Islet of Langerhans (tissue), 1 donor: ENCODE data around the gene VPS26B.
A peak's percentile ranks its signal among the peaks of the same experiment; 100 is the strongest.
"Not testable (repeated sequence)": the region's sequence is repeated elsewhere in the genome, so short reads cannot be mapped to it uniquely, and the experiment has no call there.

Source experiments
- FAIRE-seq: peaks from one replicate; lab custom pipeline; 2011; peaks lifted over from hg19 to GRCh38; lab: Jason Lieb, UNC

The VPS26B gene

DNA sequence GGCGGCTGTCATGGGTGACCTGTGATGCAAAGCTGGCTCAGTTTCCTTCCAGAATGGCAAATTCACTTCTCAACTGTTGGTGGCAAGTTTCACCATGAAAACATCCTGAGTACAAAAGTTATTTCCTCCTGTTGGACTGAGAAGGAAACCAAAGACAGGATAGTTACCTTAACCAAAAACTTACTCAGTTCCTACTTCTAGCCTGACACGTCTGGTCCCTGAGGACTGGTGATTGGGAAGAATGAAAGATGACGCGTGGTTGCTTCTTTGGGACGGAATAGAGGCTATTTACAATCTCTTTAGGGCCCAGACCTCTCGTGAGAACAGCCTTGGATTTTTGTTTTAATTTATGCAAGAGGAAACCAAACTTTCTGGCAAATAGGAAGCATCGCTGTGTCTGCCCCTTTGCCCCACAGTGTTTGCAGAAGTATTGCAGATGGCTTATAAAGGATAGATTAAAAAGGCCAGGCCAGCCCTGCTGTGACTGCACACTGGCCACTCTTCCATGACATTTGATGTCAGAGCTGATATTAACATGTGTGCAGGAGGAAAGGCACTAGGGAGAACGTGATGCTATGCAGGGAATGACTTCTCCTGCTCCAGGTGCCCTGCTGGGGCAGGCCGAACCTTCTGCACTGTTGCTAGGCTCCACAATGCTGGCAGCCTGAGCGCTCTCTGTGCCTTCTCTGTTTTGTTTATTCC, 7.6 kb downstream of the VPS26B start:
- FAIRE-seq, result no peak

DNA sequence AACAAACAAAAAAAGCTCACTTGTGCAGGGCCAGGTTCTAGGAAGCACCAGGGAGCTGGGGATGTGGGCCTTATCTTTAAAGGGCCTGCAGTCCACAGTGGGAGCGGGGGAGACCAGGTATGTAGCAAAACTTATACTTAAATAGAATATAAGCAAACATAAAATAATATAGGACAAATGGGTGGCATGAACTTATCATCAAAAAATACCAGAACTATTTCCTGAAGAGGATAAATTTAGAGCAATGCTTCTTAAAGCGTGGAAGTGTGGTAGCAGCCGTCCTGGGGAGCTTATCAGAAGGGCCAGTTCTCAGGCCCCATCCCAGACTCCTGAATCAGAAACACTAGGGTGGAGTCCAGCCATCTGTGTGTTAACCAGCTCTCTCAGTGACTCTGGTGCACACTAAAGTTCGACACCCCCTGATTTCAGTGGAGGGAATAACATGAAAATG, 9.3 kb downstream of the VPS26B start:
- no peak for FAIRE-seq

DNA sequence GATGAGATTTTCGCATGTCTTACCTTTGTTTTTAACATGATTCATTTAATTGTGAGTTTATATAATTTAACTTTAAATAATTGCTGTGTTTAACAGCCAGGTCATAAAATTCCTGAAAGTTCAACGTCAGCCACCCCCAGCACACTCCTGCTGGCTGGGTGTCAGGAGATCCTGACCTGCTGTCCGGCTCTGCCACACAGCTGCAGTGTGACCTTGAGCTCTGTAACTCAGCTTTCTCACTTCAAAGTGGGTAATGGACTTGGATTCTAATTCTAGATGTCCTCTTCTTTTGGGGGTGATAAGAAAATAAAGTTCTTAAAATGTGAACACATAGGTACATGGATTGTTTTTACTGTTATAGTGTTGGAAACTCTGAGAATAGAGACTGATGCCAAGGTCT, 10.9 kb downstream of the VPS26B start:
- FAIRE-seq, result no peak

DNA sequence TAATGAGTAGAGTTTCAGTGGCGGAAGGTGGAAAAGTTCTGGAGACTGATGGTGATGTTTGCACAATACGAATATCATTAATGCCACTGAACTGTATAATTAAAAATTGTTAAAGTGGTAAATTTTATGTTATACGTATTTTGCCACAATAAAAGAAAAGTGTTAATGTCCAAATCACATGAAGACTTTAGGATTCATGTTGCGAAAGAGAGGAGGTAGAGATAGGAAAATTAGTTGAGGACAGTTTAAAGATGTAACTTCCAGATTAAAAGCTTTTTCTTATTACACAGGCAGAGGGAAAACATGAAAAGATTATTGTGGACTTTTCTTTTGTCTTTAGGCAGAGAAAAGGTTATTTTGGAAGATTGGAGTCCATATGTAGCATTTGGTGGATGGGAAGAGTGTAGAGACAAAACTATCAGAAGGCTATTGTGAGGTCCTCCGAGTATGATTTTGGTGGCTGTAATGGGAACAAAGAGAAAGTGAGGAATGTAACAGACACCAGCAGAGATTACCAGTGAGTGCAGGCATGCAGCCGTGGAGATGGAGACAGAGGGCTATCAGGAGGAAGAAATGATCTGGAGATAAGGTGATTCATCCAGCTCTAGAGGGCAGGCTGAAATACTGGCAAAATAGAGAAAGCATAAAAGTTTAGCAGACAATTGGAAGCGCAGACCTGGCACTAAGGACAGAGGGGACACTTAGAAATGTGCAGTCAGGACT, 12.5 kb downstream of the VPS26B start:
- FAIRE-seq, result no peak

DNA sequence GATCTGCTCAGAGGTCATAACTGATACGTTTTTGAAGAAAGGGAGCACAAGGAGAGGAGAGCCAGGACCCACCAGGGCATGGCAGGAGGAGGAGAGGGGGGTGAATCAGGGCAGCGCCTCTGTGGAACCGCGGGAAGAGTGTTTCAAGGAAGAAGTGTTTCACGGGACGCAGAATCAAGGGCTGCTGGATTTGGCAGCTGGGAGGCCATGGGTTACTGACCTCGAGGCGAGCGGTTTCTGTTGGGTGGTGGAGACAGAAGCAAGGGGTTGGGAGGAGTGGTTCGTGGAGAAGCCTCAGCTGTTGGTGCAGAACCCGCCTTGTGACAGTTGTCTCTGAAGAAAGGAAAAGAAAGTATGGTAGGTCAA, 13.1 kb downstream of the VPS26B start:
- no peak for FAIRE-seq

DNA sequence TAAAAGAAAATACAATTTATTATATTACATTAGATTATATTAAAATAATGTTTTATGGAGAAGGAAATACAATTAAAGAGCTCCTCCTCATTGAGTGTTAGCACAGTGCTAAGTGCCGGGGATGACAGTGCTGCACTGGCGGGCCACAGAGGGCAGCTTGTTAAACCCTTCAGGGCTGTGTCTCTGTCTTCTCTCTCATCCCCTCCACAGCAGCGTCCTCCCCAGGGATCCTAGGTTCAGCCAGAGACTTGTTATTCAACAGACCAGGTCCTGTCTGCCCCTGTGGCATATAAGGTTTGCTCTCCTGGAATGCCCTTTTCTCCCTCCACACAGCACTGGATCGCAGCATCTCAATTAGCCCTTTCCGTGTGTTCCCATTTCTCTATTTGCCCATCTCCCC, 14.5 kb downstream of the VPS26B start:
- FAIRE-seq, result no peak

DNA sequence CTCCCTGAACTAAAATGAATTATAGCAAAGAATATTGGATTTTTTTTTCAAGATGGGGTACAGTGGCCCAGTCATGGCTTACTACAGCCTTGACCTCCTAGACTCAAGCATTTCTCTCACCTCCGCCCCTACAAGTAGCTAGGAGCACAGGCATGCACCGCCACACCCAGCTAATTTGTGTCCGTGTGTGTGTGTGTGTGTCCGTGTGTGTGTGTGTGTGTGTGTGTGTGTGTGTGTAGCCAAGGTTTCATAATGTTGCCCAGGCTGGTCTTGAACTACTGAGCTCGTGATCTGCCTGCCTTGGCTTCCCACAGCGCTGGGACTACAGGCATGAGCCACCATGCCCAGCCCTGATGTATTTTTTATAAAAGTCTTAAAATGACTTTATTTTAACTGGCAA, 16.1 kb downstream of the VPS26B start:
- no peak for FAIRE-seq

DNA sequence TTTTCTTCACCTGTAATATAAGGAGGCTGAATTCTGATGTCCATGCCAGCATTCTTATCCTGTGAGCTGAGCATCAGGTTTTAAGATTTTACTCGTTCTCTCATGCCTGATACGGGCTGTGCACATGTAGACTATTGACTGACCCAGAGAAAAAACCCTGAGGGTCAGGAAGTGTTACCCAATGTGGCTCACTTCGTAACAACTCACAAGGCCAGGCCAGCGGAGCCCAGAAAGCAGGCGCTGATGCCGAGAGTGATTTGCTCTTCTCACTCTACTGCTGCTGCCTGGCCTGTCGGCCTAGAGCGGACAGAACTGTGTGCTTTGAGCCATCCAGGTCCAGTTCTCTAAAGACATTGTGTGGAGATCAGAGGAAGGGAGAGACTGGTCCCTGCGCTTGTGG, 17.9 kb downstream of the VPS26B start:
- FAIRE-seq, result no peak

DNA sequence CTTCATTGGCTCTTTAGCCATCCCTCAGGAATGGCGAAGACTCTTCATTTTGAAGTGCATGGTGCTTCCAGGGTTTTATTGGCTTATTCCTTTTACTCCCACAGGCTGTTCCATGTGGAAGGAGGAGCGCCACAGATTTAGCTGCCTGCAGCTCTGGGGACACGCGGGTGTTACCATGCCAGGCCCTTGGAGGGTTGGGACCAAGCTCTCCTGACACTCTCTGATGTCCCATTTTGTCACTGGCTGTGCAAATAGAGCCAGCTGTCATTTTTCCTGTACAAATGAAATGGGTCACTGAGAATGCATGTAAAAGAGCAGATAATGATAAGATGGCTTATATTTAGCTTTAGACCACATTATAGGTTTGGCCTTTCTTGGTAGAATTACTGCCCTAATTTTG, 19.4 kb downstream of the VPS26B start:
- FAIRE-seq, result peak; percentile 90

DNA sequence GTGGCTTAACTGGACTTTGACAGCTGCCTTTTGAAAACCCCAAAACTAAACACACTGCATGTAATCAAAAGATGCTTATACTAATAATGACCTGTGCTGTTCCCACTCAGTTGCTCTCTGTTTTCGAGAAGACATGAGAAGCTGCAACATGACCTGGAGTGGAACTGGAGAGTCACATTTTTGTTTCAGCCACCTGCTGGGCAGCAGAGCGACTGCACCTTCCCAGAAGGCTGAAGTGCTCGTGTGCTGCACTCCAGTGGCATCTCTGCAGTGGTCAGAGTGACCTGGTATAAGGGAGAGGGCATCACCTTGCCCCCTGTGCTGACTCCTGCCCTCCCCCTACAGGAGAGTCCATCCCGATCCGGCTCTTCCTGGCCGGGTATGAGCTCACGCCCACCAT, 20.1 kb downstream of the VPS26B start:
- peak; percentile 65 for FAIRE-seq

DNA sequence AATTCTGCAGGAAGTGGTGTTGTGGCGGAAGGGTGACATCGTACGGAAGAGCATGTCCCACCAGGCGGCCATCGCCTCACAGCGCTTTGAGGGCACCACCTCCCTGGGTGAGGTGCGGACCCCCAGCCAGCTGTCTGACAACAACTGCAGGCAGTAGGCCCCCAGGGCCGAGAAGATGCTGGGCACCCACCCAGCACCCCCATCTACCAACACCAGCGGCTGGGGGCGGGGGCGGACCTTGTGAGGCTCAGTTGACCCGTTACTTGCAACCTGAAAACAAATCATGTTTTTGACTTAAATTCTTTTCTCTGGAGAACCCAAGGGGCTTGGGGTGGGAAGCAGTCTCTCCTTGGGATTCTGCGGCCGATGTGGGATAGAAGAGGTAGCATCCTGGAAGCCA, 21.0 kb downstream of the VPS26B start:
- no peak for FAIRE-seq

DNA sequence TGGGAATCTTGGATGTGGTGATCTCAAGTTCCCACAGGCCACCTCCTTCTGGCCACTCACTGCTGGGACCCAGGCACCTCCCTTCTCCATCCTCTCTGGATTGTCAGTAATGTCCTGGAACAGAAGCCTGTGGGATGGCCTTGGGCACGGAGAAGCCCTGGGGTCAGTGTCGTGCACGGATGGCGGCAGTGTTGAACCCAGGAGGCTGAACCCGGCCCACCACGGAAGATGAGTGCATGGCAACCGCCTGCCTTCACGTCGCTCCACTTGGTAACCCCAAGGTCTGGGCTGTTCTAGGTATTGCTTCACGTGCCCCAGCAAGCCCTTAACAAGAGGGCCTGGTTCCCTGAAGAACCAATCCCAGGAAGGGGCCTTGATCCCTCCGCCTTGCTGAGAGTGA, 21.6 kb downstream of the VPS26B start:
- no peak for FAIRE-seq

DNA sequence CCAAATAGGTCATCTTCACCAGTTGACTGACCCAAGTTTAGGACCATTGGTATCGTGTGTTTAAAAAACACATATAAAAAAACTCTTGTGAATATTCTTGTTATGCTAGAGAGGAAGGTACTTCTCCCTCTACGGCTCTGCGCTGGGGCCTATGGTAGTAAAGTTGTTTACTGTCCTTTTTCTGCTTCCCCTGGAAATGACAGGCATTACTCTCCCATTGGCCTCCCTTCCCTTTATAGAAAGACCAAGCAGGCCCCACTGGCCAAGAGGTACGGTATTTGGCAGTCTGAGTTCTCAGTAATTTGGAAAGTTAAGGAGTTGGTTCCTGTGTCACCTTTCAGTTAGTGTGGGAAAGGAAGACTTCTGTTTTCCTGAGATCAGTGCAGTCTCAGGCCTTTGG, 22.2 kb downstream of the VPS26B start:
- no peak for FAIRE-seq

DNA sequence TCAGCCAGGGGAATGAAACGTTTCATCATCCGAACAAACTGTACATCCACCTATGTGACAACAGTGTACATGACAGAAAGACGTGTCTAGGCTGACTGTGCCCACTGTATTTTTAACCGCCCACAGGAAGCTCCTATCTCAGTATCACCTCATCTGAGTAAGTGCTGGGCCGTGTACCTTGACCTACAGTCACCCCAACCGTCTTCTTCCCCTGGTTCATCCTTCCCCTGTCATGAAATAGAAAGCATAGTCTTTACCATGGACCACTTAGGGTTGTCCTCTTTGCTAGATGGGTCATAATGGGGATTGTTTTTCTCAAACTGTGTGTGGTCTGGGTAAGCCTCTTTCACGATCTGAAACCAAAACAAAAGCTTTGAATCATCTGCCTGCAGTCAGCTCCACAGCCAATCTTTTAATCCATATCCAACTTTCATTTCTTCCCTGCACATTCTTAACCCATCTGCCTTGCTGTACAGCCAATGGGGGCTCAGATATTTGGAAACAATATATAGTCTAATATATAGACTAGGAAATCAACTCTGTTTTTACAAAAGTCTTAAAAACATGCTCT, 24.5 kb downstream of the VPS26B start:
- no peak for FAIRE-seq

DNA sequence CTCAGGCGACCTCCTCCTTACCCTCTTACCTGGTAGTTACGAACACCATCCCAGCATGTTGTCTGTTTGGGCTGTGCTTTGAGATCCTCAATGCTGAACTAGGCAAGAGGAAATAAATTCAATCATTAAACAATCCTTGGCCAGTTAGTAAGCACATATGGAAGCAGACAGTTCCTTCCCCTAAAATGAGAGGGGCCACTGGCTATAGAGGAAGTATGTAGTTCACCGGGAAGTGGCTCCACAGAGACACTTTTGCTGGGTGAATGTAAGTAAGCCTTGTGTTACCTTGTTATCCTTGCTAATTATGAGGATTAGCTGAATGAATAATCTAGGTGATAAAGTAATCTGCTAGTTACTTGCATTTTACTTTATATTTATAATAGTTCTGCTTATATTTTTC, 25.8 kb downstream of the VPS26B start:
- FAIRE-seq, result no peak

DNA sequence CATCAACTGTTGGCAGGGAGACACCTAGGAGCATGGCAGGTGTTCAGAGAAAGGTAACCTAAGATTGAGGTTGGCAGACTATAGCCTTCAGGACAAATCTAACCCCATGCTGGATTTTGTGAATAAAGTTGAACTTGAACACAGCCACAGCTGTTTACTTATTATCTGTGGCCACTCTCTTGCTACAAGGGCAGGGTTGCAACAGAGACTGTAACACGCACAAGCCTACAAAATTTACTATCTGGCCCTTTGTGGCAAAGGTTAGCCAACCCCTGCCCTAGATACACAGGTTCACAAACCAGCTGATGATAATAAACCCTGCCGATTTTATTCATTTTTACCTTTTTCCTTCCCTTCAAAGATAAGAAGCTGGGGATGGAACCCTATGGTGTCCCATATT, 26.2 kb downstream of the VPS26B start:
- FAIRE-seq, result no peak

DNA sequence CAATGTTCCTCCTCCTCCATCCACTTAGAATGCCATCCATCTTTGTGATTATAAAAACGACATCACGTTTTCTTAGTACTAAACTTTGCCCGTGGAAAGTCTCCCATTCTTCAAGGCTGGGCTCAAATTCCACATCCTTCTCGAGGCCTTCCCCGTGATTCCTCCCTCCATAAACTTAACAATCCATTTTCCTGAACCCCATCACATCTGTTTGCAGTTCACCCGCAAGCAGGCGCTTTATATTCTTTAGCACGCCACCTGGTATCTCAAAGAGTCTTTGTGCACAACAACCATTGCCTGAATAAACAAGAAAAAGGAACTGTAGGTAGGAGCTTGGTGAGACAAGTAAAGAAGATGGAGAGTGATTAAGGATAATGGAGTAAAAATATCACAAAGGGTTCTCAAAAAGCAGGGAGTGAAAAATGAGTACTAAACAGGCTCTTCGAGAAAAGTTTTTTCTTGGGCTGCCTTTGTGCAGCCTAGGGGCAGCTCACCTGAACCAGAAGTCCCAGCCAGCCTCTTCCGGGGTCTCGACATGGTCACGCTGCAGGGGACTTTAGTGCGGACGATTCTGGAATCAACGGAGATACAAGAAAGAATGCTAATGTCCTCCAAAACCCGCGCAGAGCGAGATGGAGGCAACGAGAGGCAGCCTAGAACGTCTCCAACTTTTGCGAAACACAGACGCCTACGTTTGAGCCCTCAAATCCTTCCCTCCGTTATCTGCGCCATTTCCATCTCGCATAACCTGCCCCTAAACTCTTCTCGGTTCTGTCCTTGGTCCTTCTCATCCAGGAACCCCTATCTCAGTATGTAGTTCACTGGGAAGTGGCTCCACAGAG, 28.1 kb downstream of the VPS26B start:
- no peak for FAIRE-seq

DNA sequence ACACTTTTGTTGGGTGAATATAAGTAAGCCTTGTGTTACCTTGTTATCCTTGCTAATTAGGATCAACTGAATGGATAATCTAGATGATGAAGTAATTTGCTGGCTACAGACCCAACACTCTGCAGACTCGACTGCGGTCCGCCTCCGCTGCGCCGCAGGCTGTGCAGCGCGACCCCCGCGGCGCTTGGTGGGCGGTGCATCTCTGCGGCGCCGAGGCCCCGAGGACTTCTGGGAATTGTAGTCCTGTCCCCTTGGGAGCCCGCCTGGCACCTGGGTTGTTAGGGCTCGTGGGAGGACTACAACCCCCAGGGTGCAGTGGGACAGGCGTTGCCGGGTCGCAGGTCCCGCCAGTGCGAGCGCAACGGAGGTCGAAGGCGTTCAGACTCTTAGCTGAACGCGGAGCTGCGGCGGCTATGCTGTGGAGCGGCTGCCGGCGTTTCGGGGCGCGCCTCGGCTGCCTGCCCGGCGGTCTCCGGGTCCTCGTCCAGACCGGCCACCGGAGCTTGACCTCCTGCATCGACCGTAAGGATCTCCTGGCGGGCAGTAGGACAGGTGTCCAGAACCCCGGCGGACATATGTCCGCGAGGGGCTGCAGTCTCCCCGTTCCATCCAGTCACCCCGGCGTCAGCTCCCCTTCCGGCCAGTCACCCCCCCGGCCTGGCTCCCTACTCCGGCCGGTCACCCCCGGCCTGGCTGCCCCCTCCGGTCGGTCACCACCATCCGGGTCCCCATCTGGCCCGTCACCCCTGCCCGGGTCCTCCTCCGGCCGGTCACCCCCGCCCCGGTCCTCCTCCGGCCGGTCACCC, 28.9 kb downstream of the VPS26B start, which contains the start of the genes ACAD8 and THYN1:
Gene ACAD8, plus strand, starts transcription at position 381 of the 806 bp plus-strand sequence. Its CDS starts 33 bp downstream, at position 414.
Gene THYN1, minus strand, starts transcription at position 165 of the 806 bp plus-strand sequence. CDS start 470 bp downstream, outside the sequence.
- FAIRE-seq, result no peak

DNA sequence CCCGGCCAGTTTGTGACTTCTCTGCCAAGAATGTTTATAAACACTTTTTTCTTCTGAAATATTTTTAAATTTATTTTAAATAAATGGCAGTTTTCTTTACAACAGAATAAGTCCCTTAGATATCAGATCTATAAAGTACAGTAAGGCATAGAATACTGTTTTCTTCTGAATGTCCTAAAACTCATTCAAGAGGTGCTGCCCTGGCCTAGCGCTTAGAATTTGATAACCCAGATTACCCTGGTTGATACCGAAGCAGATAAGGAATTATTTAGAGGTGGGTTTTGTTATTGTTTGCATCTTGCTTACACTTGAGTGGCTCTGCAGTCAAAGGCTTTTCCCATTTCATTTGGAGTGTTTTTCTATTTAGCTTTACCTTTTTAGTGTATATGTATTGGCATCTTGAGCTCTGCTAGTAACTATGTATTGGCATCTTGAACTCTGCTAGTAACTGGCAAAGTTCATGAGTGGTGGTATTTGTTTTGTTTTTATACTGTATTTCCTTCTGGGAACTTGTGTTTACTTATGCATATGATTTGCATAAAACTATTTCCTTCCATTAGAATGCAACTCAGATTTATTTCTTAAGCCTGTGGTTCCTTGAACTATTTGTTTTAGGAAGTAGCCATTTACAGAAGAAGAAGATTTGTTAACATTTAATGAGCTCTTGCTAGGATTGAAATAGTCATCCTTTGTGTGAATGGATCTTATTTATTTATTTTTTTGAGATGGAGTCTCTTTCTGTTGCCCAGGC, 30.1 kb downstream of the VPS26B start:
- FAIRE-seq, result no peak

DNA sequence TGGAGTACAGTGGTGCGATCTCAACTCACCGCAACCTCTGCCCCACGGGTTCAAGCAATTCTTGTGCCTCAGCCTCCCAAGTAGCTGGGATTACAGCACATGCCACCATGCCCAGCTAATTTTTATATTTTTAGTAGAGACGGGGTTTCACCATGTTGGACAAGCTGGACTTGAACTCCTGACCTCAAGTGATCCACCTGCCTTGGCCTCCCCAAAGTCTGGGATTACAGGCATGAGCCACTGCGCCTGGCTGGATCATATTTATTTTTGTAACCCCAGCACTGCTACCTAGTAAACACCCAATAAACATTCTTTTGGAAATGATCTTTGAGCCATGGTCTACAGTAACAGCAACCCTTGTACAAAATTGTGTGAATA, 30.7 kb downstream of the VPS26B start:
- FAIRE-seq, result not testable (repeated sequence)

DNA sequence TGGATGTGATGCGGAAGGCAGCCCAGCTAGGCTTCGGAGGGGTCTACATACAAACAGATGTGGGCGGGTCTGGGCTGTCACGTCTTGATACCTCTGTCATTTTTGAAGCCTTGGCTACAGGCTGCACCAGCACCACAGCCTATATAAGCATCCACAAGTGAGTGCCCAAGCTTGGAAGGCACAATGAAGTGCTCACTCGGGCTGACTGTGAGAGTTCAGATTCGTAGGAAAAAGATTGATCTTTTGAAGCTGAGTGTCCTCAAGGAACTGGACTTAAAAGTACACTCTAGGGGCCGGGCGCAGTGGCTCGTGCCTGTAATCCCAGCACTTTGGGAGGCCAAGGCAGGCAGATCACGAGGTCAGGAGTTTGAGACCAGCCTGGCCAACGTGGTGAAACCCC, 32.6 kb downstream of the VPS26B start:
- no peak for FAIRE-seq
